Nephron (organoid): ENCODE results near the gene PDGFD.

Experiments used
- H3K27ac Mint-ChIP-seq, 3 experiments: 2 replicates each; pipeline ENCODE4 v1.8.0; 2020; ENCODE audit warnings: mixed read lengths in 3 of 3, mild to moderate bottlenecking in 2 of 3, moderate library complexity in 1 of 3
- H3K27me3 Mint-ChIP-seq: 2 replicates; pipeline ENCODE4 v1.8.0; 2021; ENCODE audit warnings: low read depth, mild to moderate bottlenecking, moderate library complexity, mixed read lengths
- H3K36me3 Mint-ChIP-seq: 2 replicates; pipeline ENCODE4 v1.8.0; 2020; ENCODE audit warnings: low read depth, mixed read lengths
- H3K4me1 Mint-ChIP-seq: 2 replicates; pipeline ENCODE4 v1.8.0; 2020; ENCODE audit warnings: mixed read lengths
- H3K4me3 Mint-ChIP-seq, 3 experiments: 2 replicates each; pipeline ENCODE4 v1.8.0; 2020; ENCODE audit warnings: mild to moderate bottlenecking in 3 of 3, mixed read lengths in 3 of 3, moderate library complexity in 2 of 3
- H3K9me3 Mint-ChIP-seq: 2 replicates; pipeline ENCODE4 v1.8.0; 2020; ENCODE audit warnings: mixed read lengths
- CTCF ChIP-seq, 3 experiments: fragments of 200-600 bp; sonication (generic); IDR thresholded peaks; one replicate each; pipeline ENCODE4 v1.5.0; 2021; ENCODE audit warnings: antibody characterized with exemption in 3 of 3; ENCODE audit not compliant: unreplicated experiment in 3 of 3

The PDGFD gene

GRCh38 chr11:104118105-104118744 lies 45.7 kb downstream of the PDGFD start:
- H3K4me3 Mint-ChIP-seq = no peak overlapping the region
- H3K27ac Mint-ChIP-seq = no peak overlapping the region
- TF ChIP-seq CTCF (IDR thresholded peaks at IDR 0.05; ENCODE audit: unreplicated experiment in 3 of 3) = no peak
- peaks cover 28% of the 10 kb centered on the region for H3K9me3 Mint-ChIP-seq
- H3K27me3 Mint-ChIP-seq = no peaks in the 10 kb centered on the region
- H3K36me3 Mint-ChIP-seq = peaks cover 9% of the 10 kb centered on the region
- no peaks in the 10 kb centered on the region for H3K4me1 Mint-ChIP-seq

DNA sequence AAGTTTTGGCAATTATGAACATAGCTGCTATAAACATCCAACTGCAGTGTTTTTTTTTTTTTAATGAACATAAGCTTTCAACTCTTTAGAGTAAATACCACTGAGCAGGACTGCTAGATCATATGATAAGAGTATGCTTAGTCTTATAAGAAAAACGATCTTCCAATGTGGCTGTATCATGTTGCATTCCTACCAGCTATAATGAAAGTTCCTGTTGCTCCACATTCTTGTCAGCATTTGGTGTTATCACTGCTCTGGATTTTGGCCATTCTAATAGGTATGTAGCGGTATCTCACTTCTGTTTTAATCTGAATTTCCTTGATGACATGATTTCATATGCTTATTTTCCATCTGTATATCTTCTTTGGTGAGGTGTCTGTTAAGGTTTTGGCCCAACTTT lies 50.4 kb downstream of the PDGFD start:
- no peak overlapping the region for H3K27ac Mint-ChIP-seq
- no peaks in the 10 kb centered on the region for H3K27me3 Mint-ChIP-seq
- no peak for TF ChIP-seq CTCF (IDR thresholded peaks at IDR 0.05; ENCODE audit: unreplicated experiment in 3 of 3)
- H3K9me3 Mint-ChIP-seq = peaks cover 28% of the 10 kb centered on the region
- peaks cover 9% of the 10 kb centered on the region for H3K36me3 Mint-ChIP-seq
- no peak overlapping the region for H3K4me3 Mint-ChIP-seq
- no peaks in the 10 kb centered on the region for H3K4me1 Mint-ChIP-seq

DNA sequence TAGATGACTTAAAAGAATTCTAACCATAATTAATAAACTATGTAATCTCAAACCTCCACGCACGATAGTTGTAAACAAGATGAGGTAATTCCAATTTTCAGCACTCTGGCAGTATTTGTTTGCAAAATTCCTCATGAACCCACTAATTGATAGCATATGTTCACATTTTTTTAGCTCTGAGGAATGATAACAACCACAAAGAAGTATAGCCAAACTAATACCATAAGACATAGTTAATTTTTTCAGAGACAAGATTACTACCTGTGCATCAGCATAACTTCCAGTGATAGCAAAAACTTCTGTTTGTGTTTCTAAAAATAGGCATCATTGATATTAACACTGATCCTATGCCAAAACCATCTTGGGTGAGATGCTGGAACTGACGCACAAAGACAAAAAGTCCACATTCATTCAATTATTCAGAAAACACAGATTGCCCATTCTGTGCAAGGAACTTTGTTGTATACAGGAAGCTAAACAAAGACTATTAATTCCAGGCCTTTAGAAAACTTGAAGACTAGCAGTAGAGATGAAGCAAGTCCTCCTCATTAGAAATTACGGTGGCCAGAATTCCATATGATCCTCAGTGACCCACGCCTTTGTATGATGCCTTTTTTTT lies 57.7 kb downstream of the PDGFD start:
- Mint-ChIP-seq H3K36me3 (no peaks in the 10 kb centered on the region), H3K27ac (no peak overlapping the region), H3K27me3 (no peaks in the 10 kb centered on the region), H3K4me3 (no peak overlapping the region), H3K4me1 (peaks cover 21% of the 10 kb centered on the region), H3K9me3 (peaks cover 7% of the 10 kb centered on the region)
- TF ChIP-seq CTCF (IDR thresholded peaks at IDR 0.05; ENCODE audit: unreplicated experiment in 3 of 3) = no peak

DNA sequence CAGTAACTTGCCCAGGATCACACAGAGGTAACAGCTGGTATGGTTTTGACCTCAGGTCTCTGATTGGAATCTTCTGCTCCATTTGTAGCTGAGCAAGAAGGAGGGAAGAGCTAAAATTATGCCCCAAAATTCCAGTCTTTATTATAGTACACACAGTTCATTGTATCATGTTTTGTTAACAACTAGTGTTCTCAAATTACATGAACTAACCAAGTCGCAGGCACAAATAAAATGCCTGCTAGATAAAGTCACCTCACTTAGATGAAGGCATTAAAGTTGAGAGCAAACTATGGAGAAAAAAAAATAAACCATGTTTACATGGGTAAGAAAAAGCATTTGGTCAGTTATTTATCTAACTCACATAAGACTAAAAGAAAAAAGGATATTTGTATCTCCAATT lies 58.8 kb downstream of the PDGFD start:
- H3K27ac Mint-ChIP-seq = no peak overlapping the region
- H3K9me3 Mint-ChIP-seq = peaks cover 10% of the 10 kb centered on the region
- no peak for TF ChIP-seq CTCF (IDR thresholded peaks at IDR 0.05; ENCODE audit: unreplicated experiment in 3 of 3)
- H3K4me3 Mint-ChIP-seq = no peak overlapping the region
- peaks cover 2% of the 10 kb centered on the region for H3K36me3 Mint-ChIP-seq
- H3K27me3 Mint-ChIP-seq = no peaks in the 10 kb centered on the region
- H3K4me1 Mint-ChIP-seq = peaks cover 21% of the 10 kb centered on the region

DNA sequence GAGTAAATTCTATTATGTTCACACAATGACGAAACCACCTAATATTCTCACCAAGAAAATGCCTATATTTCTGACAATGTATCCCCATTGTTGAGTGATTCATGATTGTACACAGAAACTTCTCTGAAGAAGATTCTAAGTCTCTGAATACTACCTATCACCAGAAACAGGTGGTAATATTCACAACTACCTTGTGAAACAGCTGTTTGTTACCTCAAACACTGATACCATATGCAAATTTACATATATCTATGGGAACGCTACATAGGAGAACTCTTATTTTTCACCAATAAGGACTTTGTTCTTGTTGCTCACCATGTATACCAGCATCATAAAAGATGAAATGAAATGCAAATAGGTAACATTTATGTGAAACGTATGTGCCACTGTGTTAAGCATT lies 59.3 kb downstream of the PDGFD start:
- peaks cover 21% of the 10 kb centered on the region for H3K4me1 Mint-ChIP-seq
- H3K4me3 Mint-ChIP-seq = no peak overlapping the region
- H3K9me3 Mint-ChIP-seq = peaks cover 14% of the 10 kb centered on the region
- no peak for TF ChIP-seq CTCF (IDR thresholded peaks at IDR 0.05; ENCODE audit: unreplicated experiment in 3 of 3)
- peaks cover 3% of the 10 kb centered on the region for H3K36me3 Mint-ChIP-seq
- no peak overlapping the region for H3K27ac Mint-ChIP-seq
- H3K27me3 Mint-ChIP-seq = no peaks in the 10 kb centered on the region

DNA sequence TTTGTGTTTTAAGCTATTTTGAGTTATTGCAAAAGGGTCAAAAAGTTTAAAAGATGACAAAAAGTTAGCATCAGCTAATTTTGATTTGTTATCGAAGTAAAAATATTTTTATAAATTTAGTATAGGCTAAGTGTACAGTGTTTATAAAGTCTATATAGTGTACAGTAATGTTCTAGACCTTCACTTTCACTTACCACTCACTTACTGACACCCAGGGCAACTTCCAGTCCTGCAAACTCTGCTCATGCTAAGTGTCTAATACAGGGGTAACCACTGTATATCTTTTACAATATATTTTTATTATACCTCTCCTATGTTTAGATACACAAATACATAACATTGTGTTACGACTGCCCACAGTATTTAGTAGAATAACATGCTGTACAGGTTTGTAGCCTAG lies 59.7 kb downstream of the PDGFD start:
- TF ChIP-seq CTCF (IDR thresholded peaks at IDR 0.05; ENCODE audit: unreplicated experiment in 3 of 3) = no peak
- Mint-ChIP-seq H3K27ac (no peak overlapping the region), H3K4me1 (peaks cover 21% of the 10 kb centered on the region)

More for the DNA sequence above, 59.7 kb downstream of the PDGFD start:
- H3K9me3 Mint-ChIP-seq = peaks cover 14% of the 10 kb centered on the region
- H3K36me3 Mint-ChIP-seq = peaks cover 3% of the 10 kb centered on the region
- no peak overlapping the region for H3K4me3 Mint-ChIP-seq
- H3K27me3 Mint-ChIP-seq = no peaks in the 10 kb centered on the region
